ENCODE results near the gene EXOC5. TPM values are rescaled to one million over a fixed set of nuclear protein-coding genes. Genes with fewer than 3 reads are reported as not detected.
"Not testable (repeated sequence)": the region's sequence is repeated elsewhere in the genome, so short reads cannot be mapped to it uniquely, and the experiment has no call there.

Gene EXOC5
- total RNA-seq, 1 experiment from 2014 or later, result 77.1 TPM

DNA sequence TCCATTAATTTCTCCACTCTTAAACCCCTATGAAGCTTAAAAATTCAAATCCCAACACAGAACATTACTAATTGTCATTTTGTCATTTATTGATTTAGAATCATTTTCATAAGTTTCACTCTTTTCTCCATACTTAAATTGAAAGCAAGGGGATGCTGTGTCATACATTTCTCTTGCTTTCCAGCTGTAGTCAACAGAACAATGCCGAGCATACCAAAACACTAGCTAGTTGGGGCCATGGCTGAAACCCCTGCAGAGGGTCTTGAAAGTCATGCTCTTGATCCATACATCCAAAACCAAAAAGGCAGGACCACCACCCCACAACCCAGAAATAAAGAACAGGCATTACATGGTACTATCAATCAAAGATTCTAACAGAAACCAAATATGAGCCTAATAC is 9.0 kb downstream of the EXOC5 start:
- no peak for DNase-seq (ENCODE audit: low read depth)

DNA sequence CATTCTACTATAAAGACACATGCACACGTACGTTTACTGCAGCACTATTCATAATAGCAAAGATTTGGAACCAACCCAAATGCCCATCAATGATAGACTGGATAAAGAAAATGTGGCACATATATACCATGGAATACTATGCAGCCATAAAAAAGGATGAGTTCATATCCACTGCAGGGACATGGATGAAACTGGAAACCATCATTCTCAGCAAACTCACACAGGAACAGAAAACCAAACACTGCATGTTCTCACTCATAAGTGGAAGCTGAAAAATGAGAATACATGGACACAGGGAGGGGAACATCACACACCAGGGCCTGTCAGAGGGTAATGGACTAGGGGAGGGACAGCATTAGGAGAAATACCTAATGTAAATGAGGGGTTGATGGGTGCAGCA is 10.5 kb downstream of the EXOC5 start:
- DNase-seq (ENCODE audit: low read depth), result not testable (repeated sequence)

DNA sequence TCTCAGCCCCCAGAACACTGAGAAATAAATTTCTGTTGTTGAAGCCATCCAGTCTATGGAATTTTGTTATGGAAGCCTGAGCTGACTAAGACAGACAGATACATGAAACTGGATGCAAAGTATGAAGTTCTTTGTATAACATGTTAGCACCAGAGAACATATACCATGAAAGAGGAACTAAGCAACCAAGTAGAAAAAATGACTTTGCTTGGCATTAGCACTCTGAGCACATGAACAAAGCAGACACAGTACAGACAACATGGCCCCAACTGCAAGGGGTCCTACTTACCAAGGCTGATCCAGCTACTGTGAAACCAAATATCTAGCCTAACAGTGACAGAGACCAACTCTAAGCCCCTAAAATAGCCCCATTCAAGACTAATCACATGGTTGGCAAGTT is 13.8 kb downstream of the EXOC5 start:
- DNase-seq (ENCODE audit: low read depth), result no peak

DNA sequence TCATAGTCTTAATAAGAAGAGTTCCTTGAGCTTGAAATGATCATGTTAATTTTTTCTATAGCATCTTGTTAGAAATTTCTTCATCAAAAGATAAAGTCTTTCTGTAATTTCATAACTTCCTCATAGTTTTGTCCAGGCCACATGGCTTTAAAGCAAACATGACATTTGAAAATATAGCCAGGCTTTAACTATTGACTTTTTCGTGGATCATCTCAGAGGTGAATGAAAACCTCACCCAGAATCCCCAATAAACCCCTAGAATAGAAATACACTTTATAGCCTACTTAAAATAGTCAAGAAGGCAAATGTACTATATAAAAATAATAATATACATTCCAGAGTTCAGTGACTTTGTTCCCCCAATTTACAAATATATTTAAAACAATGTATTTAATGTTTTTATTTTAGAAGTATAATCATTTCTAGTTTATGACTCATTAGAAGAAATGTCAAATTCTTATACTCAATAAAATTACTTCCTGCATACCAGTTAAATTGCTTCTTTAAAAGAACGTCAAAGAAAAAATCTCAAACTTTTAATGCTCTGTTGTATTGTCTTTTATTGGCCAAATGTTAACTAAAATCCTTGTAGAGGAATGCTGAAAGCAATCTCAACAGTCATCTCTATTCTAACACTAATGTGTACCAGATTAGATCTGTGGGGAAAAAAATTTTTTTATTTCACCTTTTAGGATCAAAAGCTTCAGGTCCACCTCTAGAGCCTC is 21.6 kb downstream of the EXOC5 start:
- DNase-seq (ENCODE audit: low read depth), result no peak

DNA sequence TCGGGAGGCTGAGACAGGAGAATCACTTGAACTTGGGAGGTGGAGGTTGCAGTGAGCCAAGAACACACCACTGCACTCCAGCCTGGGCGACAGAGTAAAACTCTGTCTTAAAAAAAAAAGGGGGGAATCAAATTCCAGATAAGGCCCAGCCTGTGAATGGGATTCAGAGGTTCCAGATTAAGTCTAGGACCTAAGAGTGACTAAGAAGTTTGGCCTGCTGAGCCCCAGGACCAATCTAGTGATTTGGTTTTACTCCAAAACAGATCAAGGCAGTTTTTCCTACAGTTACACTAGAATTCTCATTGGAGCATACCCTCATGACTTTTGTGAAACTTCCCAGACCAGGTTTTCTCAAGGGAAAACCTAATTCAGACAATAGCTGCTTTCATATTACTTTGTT is 22.8 kb downstream of the EXOC5 start:
- DNase-seq (ENCODE audit: low read depth), result no peak

DNA sequence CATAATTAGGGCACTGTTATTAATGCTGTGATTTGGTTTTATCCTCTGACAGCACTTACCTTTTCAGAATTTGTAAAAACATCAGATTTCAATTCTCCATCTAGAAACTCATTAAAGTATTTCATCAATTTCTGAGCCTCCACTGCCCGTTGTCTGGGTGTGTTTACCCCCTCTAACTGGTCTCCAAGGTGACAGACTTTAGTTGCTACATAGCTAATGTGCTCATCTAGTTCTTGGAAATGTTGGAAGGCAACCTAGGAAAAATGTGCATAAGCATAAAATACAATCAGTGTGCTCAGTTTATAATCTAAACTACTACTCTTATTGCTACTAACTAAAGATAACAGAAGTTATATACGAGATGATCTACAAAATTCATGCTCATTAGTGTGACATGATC is 24.6 kb downstream of the EXOC5 start:
- DNase-seq (ENCODE audit: low read depth), result peak; percentile 8

DNA sequence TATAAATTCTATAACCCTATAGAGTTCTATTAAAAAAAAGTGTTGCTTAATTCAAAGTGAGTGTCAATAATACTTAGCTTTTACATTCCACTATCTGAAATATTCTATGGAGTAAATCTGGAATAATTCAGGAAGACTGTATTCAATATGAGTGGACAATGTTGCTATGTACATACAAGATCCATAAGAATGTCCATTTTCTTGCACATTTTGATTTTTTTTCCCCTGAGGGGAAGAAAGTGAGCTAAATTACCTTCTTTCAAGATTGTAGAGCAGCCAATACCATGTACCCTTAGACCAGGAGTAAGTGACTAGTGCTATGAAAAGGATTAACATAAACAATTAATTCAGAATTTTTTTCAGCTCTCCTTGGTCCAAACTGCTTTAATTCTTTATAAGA is 25.4 kb downstream of the EXOC5 start:
- DNase-seq (ENCODE audit: low read depth), result no peak

DNA sequence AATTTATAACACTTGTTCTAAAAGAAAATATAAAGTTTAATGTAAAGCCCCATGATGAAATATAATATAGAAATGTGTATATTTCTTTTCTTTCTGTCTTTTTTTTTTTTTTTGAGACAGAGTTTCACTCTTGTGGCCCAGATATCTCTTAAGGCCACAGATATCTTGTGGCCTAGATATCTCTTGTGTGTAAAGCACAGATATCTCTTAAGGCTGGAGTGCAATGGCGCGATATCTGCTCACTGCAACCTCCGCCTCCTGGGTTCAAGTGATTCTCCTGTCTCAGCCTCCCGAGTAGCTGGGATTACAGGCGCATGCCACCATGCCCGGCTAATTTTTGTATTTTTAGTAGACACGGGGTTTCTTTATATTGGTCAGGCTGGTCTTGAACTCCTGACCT is 28.6 kb downstream of the EXOC5 start:
- DNase-seq (ENCODE audit: low read depth), result not testable (repeated sequence)

DNA sequence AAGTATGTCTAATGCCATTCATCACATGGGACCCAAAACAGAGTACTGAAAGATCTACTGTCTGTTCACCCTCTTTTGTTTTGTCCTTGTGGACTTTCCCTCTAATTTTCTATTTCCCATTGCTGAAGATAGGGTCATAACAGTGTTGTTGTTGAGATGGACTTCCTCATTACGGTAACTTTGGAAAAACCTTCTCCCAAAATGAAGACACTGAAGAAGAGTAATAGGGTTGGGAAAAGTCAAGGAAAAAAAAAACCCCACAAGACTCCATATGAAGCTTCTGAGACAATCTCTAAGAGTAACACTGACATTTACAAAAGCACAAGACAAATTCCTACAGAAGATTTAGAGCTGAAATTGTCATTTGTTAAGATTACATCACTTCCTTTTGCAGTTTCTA is 36.7 kb downstream of the EXOC5 start:
- no peak for DNase-seq (ENCODE audit: low read depth)

DNA sequence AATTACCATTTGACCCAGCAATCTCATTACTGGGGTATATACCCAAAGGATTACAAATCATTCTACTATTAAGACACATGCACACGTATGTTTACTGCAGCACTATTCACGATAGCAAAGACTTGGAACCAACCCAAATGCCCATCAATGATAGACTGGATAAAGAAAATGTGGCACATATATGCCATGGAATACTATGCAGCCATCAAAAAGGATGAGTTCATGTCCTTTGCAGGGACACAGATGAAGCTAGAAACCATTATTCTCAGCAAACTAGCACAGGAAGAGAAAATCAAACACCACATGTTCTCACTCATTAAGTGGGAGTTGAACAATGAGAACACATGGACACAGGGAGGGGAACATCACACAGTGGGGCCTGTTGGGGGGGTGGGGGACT is 40.4 kb downstream of the EXOC5 start:
- DNase-seq (ENCODE audit: low read depth), result not testable (repeated sequence)

DNA sequence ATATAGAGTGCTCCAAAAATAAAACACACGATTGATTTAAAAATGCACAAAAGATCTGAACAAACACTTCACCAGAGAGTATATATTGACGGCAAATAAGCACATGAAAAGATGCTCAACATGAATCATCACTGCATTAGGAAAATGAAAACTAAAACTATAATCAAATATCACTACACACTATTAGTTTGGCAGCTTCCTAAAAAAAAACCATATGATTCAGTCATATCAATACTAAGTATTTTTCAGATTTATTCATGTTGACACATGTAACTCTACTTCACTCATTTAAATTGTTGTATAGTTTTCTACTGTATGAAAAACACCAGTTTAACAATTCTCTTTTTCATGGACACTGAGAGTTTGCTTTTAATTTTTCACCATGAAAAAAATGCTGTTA is 41.6 kb downstream of the EXOC5 start:
- no peak for DNase-seq (ENCODE audit: low read depth)

DNA sequence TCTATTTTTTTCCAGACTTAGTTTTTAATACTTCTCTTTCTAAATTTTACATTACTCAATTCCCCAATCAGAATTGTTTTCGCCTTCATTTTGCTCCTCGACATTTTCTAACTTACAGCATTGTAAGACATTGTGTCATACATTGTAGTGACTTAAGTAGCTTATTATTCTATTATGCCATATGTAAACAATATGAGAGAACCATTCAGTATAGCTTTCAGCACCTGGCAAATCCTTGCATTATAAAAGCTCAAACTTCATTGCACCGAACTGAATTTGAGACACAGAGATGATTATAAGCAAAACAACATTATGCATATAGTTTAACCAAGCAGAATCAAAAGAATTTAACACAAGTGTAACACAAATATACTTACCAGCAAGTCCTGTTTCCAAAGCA is 46.8 kb downstream of the EXOC5 start:
- DNase-seq (ENCODE audit: low read depth), result no peak

DNA sequence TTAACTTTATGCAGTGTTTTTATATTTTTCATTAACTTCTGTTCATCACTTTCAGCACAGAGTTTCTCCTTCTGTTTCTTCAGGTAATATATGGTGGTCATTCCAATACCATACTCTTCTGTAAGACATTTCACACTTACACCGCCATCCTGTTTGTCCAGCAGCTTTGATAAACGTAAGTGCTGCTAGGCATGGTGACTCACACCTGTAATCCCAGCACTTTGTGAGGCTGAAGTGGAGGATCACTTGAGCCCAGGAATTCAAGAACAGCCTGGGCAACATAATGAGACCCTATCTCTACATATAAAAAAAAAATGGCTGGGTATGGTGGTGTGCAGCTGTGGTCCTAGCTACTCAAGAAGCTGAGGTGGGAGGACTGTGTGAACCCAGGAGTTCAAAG is 55.8 kb downstream of the EXOC5 start:
- DNase-seq (ENCODE audit: low read depth), result no peak

DNA sequence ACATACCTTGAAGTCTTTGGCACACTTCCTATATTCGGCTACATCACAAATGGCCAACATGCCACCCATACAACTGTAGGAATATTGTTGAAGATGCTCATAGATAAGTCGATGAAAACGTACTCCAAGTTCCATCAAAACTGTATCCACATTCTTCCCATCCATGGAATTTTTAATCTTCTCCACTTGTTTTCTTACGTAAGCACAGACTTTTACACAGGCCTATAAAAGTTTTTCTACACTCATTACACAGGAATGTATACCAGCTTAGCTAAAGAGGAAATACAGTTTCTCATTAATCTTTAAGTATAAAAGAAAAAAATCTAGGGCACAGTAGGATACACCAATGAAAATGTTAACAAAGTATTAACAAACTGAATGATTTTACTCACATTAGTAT is 59.1 kb downstream of the EXOC5 start:
- peak; percentile 28 for DNase-seq (ENCODE audit: low read depth)

DNA sequence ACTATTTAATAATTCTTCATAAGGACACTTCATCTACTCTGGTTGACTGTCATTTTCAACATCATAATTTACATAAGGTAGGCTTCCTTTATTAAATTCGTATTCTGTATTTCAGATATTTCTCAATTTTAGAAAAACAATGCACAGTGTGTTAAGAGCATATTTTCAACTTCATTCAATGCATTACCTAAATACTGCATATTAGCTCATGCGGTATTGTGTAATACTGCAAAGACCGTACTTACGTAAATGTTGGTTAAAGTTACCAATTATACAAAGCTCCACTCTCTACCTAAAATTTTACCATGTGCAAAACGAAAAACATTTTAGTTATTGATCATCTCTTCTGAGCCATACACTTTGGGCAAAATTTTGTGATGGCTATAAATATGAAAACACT is 62.8 kb downstream of the EXOC5 start:
- no peak for DNase-seq (ENCODE audit: low read depth)

DNA sequence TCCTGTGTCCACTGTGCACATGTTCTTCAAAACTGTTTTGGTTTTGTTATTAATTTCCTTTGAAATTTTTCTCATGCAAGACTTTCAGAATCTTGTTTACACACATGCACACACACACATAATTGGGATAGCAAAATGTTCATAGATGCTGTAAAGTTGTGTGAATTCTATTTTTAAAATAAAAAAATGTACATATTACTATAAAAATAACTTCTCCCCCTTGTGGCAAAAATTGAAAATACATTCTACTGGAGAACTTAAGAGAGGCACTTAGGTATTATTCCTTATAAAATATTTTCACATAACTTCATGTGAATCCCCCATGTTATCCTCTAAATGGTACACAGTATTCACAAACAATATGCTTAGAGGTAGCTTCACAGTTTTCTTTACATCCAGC is 66.0 kb downstream of the EXOC5 start:
- DNase-seq (ENCODE audit: low read depth), result not testable (repeated sequence)

DNA sequence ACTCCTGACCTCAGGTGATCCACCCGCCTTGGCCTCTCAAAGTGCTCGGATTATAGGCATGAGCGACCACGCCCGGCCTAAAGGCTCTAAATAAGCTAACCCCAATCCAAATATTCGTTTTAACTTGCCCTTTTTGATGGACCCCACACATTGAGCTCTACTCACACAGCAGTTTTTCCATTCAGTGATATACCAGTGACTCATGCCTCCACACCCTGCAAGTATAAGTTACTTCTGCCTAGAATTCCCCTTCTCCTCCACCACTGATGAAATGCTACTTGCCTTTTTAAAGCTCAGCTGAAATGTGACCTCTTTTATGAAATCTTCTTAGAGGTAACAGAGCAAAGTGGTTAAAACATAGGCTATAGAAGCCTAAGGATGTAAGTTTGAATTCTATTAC is 68.8 kb downstream of the EXOC5 start:
- peak; percentile 45 for DNase-seq (ENCODE audit: low read depth)

DNA sequence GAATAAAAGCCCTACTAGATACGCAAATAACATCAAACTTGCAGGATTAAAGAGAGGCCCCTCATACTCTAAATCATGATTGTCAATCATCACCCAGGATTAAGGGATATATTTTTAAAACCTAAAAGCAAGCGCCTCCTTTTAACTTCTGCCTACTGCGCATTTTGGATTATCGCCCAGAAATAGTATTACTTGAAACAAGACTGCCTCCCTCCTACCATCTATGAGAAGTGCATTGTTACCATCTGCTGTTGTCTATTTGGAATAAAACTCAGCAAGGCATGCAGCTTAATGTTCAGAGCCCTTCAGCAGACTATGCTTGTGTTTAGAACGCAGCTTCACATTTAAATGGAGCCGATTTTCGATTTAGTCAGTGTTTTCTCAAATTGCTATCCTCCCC is 79.6 kb downstream of the EXOC5 start:
- peak; percentile 52 for DNase-seq (ENCODE audit: low read depth)

DNA sequence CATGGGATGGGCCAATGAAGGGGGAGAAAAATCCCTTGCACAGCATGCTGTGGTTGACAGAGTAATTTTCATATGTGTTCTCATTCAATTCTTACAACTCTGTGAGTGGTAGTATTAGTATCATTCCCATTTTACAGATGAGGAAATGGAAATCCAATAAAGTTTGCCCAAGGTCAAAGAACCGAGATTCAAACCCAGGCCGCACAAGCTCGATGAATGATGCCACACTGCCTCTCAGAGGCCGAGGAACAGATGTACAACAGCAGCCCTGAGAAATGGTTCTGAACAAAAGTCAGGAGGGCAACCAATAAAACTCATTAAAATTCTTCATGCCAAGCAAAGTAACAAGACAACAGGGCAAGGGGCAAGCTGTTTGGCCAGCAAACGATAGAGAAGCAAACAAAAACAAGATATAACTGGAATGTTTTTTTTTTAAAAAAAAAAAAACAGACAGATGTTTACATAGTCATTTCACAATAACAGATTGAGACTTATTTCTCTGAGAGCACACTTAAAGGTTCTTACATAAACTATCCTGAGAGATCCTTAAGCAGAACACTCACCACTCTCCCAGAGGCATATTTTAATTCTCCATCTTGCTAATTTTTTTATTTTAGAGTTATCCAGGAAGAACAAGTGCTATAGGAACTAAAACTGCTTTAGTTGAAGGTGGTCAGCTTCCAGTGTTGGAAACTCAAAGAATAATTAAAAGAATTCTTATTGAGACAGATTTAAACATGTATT is 85.8 kb downstream of the EXOC5 start:
- DNase-seq (ENCODE audit: low read depth), result peak; percentile 38

DNA sequence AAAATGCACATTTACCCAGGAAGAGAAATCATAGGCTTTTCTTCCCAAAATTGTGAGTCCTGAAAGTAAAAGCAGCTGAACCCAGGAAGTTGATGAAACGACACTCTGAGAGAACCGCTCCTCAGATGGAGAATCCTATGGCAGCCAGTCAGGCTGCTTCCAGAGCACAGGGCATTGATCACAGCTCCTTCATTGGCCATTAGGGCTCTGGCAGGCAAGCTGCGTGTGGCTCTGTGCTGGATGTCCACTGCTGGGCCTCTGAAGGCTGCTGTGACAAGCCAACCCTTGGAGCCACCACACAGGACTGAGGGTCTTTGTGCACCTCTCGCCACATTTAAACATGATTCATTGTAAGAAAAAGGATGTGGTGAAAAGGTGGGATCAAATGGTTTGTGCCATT is 89.4 kb downstream of the EXOC5 start:
- DNase-seq (ENCODE audit: low read depth), result no peak

DNA sequence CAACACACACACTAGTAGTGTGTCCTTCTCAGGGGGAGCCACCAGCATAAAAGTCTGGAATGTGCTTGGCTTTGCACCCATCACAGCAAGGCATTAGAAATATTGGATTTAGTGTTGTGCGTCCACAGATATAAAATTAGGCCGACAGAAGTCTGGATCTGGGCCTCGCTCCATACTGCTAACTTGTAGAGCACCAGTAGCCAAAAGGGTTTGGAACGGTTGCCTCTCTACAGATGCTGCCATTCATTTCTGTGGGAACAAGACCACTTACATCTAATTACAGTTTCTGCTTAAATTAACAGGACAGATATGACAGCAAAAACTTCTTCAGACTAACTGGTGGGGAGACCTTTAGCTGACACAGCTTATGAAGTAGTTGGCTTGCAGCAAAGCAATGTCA is 94.2 kb downstream of the EXOC5 start:
- DNase-seq (ENCODE audit: low read depth), result no peak

DNA sequence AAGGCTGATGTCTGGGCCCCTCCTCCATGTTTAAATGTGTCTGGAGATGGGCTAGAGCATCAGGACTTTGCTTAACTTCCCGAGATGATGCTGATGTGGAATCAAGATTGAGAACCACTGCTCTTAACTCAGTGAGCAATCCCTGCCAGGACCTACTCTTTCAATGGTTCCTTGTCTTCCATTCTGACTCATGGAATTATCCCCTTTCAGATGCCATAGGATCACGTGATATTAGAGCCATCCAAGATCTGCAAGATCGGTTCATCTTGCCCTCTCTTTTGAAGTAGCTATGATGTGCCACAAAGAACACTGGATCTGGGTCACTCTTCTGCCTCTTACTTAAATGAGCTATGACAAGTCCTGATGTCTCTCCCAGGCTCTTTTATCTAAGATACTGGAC is 96.8 kb downstream of the EXOC5 start:
- DNase-seq (ENCODE audit: low read depth), result no peak

DNA sequence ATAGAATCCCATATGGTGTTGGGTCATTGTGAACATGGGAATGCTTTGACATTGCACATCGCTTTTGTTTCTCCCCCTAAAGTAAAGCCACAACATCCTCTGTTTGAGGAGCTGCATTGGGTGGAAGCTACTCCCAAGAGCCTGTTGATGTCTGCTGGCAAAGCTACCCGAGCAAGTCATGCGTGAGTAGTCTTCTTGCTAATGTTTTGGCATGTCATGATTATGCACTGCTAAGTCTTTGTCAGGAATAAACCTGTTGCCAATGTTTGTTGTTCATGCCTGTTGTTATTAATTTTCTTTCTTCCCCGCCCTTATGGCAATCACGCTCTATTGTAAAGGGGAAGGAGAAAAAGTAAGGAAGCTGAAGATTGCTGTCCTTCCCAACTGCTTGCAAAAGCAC is 97.3 kb downstream of the EXOC5 start:
- DNase-seq (ENCODE audit: low read depth), result no peak

All from LHCN-M2 (cell line).